GM19238 (cell line): ENCODE measurements around the gene HM13.
"Not testable (repeated sequence)": the region's sequence is repeated elsewhere in the genome, so short reads cannot be mapped to it uniquely, and the experiment has no call there.

Source experiments
- DNase-seq: peaks from one replicate; pipeline ENCODE4 v3.0.0; 2011; ENCODE audit warnings: low spot score; ENCODE audit not compliant: insufficient read length

The HM13 gene

DNA sequence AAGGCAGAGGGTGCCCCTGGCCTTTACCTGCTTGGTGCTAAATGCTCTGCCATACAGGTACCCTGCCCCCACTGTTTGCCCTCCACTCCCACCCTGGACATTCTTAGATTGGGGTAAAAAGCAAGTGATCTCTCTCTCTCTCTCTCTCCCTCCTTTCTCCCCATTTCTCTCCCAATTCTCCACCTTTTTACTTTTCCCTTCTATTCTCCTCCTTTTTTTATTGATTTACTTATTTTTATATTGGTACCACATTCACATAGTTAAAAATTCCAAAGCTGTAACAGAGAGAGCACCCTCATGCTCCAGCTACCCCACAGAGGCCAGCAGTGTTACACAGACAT lies 53.1 kb downstream of the HM13 start:
- DNase-seq, result no peak

DNA sequence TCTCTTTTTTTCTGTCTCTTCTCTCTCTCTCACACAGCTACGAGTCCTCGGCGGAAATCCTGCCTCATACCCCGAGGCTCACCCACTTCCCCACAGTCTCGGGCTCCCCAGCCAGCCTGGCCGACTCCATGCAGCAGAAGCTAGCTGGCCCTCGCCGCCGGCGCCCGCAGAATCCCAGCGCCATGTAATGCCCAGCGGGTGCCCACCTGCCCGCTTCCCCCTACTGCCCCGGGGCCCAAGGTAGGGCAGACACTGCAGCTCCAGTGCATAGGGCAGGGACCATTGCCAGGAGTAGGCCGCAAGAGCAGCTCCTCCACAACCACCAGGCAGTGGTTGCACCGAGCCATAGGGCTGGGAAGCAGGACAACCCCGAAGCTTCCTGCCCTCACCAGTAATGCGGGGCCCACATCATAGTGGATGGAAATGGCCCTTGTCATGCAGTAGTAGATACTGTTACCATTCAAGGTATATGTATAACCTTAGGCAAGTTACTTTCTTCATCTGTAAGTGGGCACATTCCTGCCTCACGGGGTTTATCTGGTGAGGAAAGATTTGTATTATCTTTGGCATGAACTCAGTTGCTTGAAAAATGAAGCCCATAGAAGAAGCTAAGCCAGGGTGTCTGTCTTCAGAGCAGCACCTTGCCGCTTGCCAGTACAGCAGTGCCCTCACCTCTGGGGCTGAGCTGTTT lies 53.9 kb downstream of the HM13 start:
- no peak for DNase-seq

DNA sequence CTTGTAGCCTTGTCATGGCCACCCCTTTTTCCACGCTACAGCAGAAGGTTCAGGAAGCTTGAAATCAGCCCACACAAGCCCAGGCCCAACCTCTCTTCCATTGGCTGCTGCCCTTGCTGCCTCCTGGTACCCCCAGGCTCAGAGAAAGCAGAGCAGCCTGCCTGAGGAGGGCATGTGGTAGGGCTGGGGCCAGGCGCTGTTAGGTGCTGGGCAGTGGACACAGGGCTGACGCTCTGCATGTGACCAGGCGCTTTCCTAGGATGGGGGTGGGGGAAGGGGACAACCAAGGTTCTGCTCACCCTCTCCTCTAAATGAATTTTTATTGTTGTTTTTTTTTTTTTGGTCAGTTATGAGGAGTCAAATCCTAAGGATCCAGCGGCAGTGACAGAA lies 54.5 kb downstream of the HM13 start:
- DNase-seq, result no peak

DNA sequence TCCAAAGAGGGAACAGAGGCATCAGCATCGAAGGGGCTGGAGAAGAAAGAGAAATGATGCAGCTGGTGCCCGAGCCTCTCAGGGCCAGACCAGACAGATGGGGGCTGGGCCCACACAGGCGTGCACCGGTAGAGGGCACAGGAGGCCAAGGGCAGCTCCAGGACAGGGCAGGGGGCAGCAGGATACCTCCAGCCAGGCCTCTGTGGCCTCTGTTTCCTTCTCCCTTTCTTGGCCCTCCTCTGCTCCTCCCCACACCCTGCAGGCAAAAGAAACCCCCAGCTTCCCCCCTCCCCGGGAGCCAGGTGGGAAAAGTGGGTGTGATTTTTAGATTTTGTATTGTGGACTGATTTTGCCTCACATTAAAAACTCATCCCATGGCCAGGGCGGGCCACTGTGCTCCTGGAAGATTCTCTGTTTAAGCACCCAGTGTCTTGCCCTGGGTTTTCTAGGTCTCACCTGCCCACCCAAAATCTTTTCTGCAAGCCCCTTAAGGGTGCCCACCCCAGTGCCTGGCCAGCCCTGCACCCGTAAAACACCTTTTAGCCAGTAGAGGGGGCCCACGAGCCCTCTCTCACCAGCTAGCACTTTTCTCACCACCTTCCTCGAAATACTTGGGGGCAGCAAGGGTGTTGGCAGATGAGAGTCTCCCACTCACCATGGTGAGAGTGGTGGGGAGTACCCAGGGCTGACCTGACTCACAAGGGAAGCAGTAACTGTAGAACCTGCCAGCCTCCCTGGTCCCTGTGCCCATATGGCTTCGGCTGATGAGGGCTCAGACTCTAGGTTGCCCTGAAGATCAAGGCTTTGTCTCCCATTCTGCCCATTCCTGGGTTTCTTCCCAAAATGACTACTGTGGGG lies 55.1 kb downstream of the HM13 start:
- peak; percentile 22 for DNase-seq

DNA sequence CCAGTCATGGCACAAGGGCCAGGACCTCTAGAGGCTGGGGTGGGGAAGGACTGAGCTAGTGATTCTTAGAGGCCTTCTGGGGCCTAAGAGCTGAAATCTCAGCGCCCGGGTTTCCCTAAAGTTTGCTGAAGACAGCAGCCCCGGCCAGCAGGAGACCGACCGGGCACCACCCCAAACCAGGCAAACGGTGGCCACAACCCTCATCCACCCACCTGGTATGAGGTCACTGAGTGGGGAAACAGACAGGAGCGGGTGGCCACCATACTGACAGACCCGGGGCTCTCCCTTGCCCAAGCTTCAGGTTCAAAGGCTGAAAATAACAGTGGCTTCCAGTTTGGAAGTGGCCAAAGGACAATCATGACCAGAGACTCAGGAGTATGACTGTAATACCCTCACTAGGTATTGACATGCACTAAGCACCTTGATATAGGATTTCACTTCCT lies 55.8 kb downstream of the HM13 start:
- DNase-seq, result no peak

DNA sequence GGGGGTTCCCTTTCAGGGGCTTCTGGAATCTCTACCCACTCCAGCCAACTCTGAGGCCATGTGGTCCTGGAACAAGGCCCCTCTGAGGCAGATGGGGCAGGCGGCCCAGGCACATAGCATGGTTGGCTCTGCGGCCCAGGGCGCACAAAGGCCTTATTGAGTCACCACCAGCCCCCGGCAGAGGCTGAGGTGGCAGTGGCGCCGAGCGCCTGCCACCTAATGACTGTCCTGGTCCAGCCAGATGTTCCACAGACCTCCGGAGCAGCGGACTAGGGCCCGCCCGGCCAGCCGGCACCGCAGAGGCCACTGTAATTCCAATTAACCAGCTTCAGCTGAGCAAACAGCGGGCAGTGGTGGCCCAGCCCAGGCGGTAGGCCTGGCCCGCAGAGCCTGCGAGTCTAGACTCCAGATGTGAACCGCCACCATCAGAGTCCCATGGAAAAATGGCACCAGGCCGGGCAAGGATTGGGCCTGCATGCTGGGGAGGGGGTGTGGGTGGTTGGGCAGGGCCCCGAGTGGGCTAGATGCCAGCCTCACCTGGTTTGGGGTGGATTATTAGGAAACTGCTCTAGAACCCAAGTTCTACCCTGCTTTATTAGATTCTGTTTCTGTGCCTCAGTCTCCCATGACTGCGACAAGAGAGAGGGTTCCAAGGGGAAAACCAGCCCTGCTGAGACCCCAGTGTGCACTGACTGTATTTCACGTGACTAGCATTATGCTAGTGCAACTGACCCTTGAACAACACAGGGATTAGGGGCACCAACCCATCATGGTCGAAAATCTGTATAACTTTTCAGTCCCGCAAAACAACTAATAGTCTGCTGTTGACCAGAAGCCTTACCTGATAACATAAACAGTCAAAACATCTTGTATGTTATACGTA lies 56.7 kb downstream of the HM13 start:
- no peak for DNase-seq

DNA sequence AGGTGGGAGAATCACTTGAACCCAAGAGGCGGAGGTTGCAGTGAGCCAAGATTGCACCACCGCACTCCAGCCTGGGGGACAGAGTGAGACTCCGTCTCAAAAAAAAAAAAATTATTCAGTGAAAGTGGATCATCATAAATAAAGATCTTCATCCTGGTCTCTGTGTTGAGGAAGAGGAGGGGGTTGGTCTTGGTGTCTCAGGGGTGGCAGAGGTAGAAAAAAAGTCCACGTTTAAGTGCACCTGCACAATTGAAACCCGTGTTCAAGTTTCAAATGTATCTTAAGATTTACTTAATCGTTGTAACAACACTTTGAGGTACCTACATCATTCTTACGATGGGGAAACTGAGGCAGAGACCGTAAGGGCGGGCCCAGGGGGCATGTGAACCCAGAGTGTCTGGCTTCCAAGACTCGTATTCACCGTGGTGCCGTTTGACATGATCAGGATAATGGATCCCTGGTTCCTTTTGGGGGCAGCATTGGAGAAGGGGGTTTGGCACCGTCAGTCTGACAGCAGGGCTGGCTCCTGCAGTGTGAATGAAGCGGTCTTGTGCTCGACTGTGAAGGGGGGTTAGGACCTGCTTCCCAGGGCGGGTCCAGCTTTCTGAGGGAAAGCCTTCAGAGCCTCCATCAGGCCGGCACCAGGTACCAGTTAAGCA lies 57.9 kb downstream of the HM13 start:
- DNase-seq, result no peak

DNA sequence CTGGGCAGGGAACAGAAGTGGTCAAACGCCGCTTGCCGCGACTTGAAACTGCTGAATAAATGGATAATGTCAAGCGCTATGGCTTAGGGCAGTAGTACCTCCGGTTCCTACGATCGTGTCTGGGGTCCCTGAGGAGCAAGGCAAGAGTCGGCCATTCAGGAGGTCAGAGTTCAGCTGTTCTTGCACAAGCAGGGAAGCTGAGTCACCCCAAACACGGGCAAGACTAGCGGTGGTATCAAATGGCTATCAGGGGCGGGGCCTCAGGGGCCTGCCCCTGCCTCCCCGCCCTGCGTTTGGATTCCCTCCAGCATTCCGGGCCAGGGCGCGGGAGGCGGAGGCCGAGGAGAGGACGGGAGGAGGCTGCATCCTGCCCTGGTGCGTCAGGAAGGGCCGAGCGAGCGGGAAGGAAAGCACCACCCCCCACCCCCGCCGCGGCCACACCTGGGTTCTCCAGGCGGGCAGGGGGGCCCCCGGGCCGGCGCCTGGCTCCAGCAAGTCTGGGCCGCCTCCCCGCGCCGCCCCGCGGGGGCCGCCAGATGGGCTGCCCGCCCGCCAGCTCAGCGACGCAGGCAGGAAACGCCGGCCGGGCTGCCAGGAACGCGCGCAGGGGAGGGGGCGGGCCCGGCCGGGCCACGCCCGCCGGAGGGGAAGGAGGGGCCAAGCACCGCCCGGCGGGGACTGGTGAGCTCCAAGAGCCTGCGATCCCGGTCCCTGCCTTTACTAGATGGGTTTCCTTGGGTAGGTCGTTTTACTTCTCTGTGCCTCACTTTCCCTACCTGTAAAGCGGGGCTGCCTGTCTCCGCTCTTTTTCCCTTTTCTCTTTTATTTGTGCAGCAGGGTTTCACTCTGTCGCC lies 58.7 kb downstream of the HM13 start:
- DNase-seq, result peak; percentile 91

DNA sequence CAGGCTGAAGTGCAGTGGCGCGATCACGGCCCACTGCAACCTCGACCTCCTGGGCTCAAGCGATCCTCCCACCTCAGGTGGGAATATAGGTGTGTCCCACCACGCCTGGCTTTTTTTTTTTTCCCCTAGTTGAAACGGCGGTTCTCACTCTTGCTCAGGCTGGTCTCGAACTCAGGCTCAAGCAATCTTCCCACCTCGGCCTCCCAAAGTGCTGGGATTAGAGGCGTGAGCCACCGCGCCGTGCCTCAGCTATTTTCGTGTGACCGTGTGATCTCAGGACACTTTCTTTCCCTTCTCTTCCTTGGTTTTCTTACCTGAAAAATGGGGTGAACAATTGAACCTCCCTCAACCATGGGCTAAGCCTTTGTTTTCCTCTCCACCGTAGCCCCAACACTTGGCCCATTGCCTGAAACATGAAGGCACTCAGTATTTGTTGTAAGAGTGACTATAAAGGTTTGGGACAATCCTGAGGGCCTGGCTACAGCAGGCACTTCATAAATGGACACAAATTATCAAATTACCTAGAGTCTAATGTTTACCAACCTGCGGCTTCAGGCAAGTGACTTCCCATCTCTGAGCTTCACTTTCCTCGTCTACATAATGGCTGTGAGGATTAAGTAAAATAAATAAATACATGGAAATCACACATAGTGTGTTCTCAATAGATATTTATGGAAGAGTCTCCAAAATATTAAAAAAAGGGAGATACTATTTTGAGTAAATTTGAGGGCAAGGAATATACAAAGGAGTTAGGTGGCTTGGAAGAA lies 59.5 kb downstream of the HM13 start:
- no peak for DNase-seq

DNA sequence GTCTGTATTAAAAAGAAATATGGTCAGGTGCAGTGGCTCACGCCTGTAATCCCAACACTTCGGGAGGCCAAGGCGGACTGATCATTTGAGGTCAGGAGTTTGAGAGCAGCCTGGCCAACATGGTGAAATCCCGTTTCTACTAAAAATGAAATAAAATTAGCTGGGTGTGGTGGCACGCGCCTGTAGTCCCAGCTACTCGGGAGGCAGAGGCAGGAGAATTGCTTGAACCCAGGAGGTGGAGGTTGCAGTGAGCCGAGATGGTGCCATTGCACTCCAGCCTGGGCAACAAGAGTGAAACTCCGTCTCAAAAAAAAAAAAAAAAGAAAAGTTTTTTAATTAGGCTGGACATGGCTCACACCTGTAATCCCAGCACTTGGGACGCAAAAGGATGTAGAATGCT lies 60.7 kb downstream of the HM13 start:
- not testable (repeated sequence) for DNase-seq

DNA sequence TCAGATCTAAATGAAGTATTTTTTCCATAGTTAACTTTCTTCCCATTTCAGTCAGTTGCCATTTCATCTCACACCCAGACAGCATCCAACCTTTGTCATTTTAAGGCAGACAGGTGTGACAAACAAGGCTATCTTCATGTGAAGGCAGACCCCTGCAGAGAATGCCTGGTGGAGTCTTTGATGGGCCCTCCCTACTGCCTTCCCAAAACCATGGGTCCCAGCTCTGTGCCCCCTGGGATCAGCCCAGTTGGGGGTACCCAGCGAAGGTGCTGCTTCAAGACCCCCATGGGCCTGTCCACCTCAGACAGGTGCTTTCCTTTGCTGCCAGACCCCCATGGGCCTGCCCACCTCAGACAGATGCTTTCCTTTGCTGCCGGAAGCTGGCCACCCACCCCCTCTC lies 62.5 kb downstream of the HM13 start:
- DNase-seq, result no peak

DNA sequence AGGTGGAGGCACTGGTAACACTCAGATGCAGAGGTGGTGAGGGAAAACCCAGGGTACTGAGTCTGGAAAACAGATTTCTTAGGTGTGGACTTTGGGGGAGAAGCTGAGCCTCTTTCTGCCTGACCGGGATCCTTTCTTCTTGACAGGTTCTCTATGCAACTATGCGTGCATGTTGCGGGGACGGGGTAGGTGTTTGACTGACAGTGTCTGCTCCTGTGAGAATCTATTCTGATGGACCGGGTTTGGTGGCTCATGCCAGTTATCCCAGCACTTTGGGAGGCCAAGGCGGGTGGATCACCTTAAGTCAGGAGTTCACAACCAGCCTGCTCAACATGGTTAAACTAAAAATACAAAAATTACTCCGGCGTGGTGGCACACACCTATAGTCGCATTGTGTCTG lies 63.0 kb downstream of the HM13 start:
- no peak for DNase-seq

DNA sequence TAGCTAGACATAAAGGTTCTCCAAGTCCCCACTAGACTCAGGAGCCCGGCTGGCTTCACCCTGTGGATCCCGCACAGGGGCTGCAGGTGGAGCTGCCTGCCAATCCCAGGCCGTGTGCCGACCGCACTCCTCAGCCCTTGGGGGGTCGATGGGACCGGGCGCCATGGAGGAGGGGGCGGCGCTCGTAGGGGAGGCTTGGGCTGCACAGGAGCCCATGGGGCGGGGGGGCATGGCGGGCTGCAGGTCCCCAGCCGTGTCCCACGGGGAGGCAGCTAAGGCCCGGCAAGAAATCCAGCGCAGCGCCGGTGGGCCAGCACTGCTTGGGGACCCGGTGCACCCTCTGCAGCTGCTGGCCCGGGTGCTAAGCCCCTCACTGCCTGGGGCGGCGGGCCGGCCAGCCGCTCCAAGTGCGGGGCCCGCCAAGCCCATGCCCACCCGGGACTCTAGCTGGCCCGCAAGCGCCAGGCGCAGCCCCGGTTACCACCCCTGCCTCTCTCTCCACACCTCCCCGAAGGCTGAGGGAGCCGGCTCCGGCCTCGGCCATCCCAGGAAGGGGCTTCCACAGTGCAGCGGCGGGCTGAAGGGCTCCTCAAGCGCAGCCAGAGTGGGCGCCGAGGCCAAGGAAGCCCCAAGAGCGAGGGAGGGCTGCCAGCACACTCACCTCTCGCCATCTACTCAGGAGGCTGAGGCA lies 64.4 kb downstream of the HM13 start:
- no peak for DNase-seq

DNA sequence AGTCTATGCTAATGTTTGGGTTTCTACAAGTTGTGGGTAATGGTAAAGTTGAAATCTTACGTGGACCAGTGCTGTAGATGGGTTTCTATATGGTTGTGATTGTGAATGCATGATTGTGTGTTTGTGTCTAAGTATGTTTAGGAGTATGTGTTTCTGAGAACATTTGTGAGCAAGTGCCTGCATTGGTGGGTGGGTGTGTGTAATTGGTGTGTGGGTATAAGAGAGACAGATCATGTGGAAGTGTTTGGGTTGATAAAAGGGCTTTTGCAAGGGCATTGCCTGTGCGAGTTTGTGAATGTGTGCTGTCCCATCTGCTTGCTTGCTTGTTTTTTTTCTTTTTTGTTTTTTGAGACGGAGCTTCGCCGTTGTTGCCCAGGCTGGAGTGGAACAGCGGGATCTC lies 65.0 kb downstream of the HM13 start:
- no peak for DNase-seq

DNA sequence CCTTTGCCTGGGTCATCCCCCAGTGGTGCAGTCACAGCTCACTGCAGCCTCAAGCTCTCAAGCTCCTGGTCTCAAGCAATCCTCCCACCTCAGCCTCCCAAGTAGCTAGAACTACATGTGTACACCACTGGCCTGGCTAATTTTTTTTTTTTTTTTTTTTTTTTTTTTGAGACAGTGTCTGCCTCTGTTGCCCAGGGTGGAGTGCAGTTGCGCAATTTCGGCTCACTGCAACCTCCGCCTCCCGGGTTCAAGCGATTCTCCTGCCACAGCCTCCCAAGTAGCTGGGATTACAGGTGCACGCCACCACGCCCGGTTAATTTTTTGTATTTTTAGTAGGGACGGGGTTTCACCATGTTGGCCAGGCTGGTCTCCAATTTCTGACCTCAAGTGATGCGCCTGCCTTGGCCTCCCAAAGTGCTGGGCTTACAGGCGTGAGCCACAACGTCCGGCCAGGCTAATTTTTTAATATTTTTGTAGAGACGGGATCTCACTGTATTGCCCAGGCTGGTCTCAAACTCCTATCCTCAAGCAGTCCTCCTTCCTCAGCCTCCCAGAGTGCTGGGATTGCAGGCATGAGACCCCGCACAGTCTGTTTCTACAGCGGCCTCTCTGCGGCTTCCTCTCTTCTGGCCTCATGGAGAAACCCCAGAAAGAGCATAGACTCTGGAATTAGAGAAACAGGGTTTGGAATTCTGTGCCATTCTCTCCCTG lies 65.9 kb downstream of the HM13 start:
- DNase-seq, result not testable (repeated sequence)

DNA sequence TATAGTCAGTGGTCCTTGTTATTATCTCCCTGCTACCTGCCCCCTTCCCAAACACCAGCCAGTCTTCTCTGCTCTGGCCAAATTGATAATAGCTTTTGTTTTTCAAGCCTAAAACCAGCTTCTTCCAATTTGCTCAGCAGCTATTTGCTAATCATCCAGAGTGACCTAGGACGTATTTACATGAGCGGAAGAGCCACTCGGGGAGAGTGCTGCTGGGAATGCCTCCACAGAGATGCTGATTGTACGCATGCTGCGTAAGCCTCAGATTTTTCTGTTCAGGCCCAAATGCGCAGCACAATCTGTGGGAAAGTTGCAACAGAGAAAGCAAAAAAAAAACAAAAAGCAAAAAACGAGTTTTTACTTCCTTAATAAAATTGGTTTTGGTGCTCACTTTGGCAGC lies 66.5 kb downstream of the HM13 start:
- DNase-seq, result no peak

DNA sequence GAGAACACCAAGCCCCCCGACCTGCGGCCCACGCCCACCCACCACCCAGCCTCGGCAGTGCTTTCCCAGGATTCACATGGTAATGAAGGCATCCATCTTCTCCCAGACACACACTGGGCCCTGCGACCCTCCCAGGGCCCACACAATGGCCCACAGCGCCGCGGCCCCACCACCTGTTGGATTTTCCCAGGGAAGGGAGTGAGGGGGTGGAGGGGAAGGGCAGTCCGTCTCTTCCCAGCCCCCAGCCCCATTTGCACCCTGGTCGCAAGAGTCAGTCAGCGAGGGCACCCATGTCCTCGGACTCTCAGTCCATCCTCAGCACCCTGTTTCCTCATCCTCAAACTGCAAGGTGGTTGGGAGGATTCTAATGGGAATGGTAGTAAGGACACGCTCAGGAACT lies 67.1 kb downstream of the HM13 start:
- DNase-seq, result no peak

DNA sequence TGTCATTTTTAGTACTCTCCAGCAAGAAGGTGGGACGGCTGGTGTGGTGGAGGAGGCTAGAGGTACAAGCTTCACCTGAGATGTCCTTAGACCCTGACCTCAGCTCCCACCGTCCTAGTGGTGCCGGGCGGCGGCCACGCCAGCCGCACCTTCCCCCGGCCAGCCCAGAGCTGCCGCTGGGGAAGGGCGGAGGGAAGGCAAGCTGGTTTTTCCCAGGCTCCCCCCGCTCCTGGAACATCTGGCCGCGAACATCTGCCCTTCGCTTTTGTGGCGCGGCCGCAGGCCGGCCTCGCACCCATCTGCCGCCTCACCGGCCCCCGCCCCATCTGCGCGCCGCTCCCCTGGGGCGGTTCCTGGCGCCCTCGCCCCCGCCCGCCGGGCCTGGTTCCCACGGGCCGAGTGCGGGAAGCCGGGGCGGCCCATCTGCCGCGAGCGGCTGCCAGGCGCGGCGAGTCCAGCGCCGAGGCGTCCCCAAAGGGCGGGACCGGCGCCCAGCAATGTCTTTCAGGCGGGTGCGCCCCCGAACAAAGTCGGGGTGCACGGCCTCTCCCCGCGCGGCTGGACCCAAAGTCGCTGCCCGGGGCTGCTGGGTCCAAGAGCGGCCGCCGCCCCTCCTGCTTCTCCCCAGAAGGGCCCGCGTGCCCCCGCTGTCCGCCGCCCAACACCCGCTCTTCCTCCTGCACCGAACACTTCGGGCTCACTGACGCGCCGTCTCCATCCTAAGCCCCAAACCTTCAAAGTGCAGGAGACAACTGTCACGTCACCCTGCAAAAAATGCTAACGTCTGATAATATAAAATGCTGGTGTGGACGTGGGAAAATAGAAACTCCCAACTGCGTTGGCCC lies 73.5 kb downstream of the HM13 start:
- no peak for DNase-seq
